Thyroid gland (tissue), 4 donors: ENCODE data around the gene BCL2.

Experiments used
- CTCF ChIP-seq, 6 experiments: fragments of 200-600 bp in 3 of 6; fragments of 450-650 bp in 3 of 6; sonication (generic) in 3 of 6; IDR thresholded peaks; one replicate each; pipeline ENCODE4 v1.5.1; 2016 to 2019; ENCODE audit warnings: antibody characterized with exemption in 6 of 6, mild to moderate bottlenecking in 2 of 6, inconsistent platforms in 1 of 6, moderate library complexity in 1 of 6
- POLR2A ChIP-seq, 2 donors: fragments of 450-650 bp; IDR thresholded peaks; one replicate each; pipeline ENCODE4 v1.6.1; 2017; ENCODE audit warnings: antibody characterized with exemption in 2 of 2, mild to moderate bottlenecking in 2 of 2, moderate library complexity in 1 of 2

GRCh38 chr18:63344918-63345317 is 25.3 kb upstream of the BCL2 start:
- TF ChIP-seq POLR2A (IDR thresholded peaks at IDR 0.05), result no peak
- TF ChIP-seq CTCF (IDR thresholded peaks at IDR 0.05), result no peak
